ENCODE measurements around the gene MED15. TPM values are rescaled to one million over a fixed set of nuclear protein-coding genes. Genes with fewer than 3 reads are reported as not detected.
A peak's percentile ranks its signal among the peaks of the same experiment; 100 is the strongest.

MED15 gene
- total RNA-seq, 1 donor: 44.2 TPM

DNA sequence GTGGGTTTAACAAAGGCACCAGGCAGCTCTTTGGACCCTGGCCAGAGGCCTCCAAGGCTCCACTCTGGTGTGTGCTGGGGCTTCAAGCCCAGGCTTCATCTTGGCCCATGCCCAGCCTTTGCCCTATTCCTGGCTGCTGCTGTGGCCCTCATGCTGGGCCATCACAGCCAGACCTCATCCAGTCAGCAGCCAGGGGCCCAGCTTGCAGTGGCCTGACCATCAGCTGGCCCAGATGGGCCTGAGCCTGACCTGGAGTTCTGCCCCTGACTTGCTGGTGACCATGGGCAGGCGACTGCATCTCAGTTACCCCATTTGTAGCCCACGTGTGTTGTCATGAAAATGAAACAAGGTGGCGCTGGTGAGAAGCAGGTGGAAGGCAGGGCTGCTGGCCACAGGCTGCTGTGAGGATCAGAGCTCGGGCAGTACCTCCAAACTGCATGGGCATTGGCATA is 76.1 kb downstream of the MED15 start:
- no peak overlapping the region for H3K4me3 ChIP-seq (ENCODE audit: low read depth, low read length)
- DNase-seq (ENCODE audit: low read depth): no peak

DNA sequence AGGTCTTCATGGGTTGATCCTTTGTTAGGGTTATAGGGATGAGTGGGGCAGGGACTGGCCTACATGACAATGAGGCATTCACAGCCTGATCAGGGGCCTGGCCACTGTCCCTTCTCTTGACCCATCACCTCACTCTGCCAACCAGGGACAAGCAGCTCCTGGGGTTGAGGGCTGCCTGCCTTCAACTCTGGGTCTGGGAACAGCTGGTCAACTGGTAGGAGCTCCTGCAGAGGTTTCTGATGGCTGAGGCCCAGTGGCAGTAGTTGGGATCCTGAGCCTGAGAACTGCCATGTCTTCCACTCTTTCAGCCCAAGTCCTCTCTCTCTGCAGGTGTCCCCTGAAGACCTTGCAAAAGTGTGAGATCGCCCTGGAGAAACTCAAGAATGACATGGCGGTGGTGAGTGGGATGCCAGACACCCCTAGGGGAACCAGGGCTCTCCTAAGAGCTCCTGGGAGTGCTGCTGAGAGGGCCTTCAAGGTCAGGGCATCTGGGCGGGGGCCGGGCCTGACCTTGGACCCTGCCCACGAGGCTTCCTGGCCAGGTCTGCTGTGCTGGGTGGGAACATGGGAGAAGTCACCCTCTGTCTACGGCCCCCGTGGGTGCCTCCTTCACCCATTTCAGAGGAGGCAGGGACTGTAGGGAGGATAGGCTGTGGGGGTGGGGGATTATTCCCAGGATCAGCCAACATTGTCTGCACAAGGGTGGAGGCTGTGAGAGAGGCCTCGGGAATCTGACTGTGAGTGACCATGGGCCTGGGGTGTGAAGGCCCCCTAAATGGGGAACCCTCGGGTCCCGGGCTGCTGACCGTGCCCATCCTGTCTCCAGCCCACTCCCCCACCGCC is 76.8 kb downstream of the MED15 start:
- no peak overlapping the region for H3K4me3 ChIP-seq (ENCODE audit: low read depth, low read length)
- no peak for DNase-seq (ENCODE audit: low read depth)
- no peak for TF ChIP-seq CTCF (IDR thresholded peaks at IDR 0.05; ENCODE audit: insufficient read depth, low read length)

More for the DNA sequence above, 76.1 kb downstream of the MED15 start:
- TF ChIP-seq CTCF (IDR thresholded peaks at IDR 0.05; ENCODE audit: insufficient read depth, low read length): no peak

- H3K4me3 ChIP-seq (ENCODE audit: low read depth, low read length): no peak overlapping the region
- DNase-seq (ENCODE audit: low read depth): peak; percentile 33
- no peak for TF ChIP-seq CTCF (IDR thresholded peaks at IDR 0.05; ENCODE audit: insufficient read depth, low read length)
These were observed 77.6 kb downstream of the MED15 start for GRCh38 chr22:20584872-20585638.

- no peak for DNase-seq (ENCODE audit: low read depth)
- H3K4me3 ChIP-seq (ENCODE audit: low read depth, low read length): no peak overlapping the region
- TF ChIP-seq CTCF (IDR thresholded peaks at IDR 0.05; ENCODE audit: insufficient read depth, low read length): no peak
These were observed 78.4 kb downstream of the MED15 start for GRCh38 chr22:20585639-20586402.

GRCh38 chr22:20586403-20586745 is 79.0 kb downstream of the MED15 start:
- no peak for TF ChIP-seq CTCF (IDR thresholded peaks at IDR 0.05; ENCODE audit: insufficient read depth, low read length)
- no peak for DNase-seq (ENCODE audit: low read depth)
- no peak overlapping the region for H3K4me3 ChIP-seq (ENCODE audit: low read depth, low read length)

DNA sequence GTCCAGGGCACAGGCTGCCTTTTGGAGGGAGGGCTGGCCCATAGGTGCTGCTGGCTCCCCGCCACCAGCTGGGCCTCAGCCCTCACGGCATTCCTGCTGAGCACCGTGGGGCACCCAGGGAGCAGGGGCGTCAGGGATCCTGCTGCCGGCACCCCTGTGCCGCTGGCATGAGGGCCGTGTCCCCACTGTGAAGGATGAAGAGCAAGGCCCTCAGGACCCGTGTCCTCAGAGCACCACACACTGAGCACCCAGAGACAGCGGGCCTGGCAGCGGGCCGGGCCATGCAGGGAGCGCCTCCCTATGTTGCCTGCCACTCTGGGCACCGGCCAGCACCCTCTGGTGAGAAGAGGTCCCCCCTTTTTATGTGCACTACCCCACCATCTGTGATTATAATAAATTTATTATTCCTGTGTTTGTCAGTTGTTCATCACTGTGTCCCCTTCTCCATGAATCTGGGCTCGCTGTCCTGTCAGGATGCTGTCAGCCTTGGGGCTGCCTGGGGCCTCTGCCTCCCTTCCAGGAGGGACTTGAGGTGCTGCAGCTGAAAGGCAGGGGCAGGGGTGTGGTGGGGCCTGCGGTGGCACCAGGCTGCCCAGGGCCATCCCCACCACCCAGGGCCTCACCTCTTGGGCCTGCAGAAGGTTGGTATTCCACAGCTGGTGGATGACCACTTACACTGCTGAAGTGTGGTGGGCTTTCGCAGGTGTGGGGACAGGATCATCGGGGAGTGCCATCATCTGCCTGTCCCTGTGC is 80.0 kb downstream of the MED15 start:
- DNase-seq (ENCODE audit: low read depth): no peak
- TF ChIP-seq CTCF (IDR thresholded peaks at IDR 0.05; ENCODE audit: insufficient read depth, low read length): no peak
- no peak overlapping the region for H3K4me3 ChIP-seq (ENCODE audit: low read depth, low read length)

All from fibroblast of the aortic adventitia (primary cell).